ENCODE data around the gene GDA.

GDA gene

DNA sequence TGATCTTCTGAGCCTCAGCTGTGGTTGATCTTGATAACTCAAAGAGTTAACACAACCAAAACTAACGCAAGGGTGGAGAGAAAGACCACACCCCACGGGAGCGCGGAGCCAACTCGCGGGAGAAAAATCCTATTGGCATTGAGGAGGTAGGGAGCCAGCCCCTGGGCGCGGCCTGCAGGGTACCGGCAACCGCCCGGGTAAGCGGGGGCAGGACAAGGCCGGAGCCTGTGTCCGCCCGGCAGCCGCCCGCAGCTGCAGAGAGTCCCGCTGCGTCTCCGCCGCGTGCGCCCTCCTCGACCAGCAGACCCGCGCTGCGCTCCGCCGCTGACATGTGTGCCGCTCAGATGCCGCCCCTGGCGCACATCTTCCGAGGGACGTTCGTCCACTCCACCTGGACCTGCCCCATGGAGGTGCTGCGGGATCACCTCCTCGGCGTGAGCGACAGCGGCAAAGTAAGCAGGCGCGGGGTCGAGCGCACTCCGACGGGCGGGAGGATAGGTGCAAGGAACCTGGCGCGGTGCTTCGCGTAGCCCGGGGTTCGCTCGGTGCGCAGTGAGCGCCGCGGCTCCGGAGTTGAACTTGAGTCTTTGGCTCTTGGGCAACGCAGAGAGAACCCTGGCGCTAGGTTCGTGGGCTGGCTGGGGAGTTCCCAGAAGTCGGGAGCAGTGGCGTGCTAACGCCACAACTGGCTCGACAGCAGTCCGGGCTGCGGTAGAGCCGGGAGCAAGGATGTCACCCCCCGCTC lies at the start of gene GDA:
Gene GDA (plus strand): TSS at position 210 of the 745 bp plus-strand sequence. CDS start 120 bp downstream, at position 330.
- DNase-seq (ENCODE audit: low read depth in 1 of 2, low spot score in 1 of 2): no peak

DNA sequence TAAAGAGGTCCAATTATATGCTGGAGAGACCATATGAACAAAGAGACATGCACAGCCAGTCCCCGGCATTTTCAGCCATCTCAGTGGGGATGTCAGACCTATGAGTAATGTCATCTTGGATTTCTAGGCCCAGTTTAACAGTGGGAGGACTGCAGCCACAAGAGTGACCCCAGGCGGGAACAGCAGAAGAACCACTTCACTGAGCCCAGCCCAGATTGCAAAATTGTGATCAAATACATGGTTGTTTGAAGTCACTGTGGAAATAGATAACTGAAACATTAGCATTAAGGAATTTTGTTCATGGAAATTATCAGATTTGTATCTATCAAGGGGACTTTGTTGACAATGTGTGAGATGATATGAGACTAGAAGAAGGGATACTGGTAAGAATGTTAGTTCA lies 46.7 kb upstream of the GDA start:
- no peak for DNase-seq (ENCODE audit: low read depth in 1 of 2, low spot score in 1 of 2)

DNA sequence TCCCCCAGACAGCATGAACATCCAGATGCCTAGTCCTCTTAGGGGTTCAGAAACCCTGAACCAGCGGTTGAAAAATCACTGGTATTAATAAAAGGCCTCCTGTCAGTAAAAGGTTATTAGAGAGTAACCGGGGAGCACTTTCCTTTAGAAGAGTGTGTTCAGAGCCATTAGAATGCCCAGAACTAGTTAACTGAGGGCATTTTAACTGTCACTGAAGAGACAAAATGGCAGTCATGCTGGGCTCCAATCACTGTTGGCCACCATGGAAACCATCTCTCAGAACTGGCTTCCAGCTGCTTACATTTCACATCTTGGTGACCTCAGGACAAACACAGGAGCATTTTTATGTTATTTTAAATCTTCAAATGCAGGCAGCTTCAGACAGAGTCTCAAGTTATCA lies 36.2 kb upstream of the GDA start:
- DNase-seq (ENCODE audit: low read depth in 1 of 2, low spot score in 1 of 2): no peak

DNA sequence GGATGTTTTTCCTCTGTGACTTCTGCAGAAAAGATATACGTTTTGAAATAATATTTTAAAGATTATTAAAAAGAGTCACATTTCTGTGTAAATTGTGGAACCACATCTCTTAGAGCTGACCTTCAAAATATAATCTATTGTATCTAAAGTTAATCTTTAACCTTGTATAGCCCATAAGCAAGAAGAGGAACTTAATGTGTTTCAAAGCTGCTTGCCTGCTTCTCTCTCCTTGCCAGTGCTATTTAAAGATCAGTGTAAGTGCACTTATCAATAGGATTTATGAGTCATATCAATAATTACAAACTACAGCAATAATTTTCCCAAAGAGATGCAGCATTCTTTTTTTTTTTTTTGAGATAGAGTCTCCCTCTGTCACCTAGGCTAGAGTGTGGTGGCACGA lies 29.4 kb upstream of the GDA start:
- no peak for DNase-seq (ENCODE audit: low read depth in 1 of 2, low spot score in 1 of 2)

DNA sequence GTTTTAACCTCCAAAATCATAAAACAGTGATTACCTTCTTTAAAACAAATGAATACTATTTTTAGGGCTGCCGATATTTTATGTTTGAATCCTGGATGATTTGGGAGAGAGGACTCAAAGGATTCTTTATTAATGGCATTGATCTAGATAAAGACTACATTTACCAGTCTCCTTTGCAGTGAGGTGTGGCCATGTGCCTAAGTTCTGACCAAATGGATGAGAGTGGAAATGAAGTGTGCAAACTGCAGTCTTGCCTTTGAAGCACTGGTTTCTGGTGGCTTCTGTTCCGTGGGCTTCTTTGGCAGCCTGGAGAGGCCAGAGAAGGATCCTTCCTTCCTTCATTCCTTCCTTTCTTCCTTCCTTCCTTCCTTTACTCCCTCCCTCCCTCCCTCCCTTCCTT lies 24.3 kb upstream of the GDA start:
- DNase-seq (ENCODE audit: low read depth in 1 of 2, low spot score in 1 of 2): no peak

DNA sequence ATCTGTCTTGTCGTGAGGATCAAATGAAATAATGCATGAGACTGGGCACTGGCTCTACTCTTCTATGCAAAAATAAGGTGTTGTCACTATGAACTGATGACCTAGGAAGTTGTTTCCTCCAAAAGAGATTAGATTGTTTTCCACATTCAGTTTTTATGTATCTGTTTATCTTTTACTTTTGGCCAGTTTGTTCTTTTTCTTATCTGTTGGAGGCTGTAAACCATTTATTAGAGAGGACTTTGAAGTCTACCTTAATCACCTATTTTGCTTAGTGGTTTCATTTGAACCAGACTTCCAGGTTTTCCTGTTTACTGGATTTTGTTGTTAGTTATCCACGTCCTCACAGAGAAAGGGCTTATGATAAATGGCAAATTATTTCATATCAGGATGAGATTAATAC lies 21.5 kb upstream of the GDA start:
- no peak for DNase-seq (ENCODE audit: low read depth in 1 of 2, low spot score in 1 of 2)

DNA sequence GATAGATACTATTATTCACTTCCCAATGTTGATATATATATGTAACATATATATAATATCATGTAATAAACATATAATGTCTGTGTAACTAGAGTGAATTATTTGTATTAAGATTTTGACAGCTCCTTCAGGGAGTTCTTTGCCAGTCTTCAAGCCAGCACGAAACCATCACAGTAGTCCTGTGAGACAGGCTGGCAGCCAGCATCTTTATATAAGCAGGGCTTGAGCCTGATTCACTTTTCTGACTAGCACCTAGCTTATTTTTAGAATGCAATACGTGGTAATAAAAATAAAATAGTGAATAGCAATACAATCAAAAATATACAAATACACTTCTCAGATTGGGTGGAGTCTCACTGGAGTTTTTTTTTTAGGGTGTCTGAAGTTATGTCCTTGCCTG lies 20.7 kb upstream of the GDA start:
- no peak for DNase-seq (ENCODE audit: low read depth in 1 of 2, low spot score in 1 of 2)

DNA sequence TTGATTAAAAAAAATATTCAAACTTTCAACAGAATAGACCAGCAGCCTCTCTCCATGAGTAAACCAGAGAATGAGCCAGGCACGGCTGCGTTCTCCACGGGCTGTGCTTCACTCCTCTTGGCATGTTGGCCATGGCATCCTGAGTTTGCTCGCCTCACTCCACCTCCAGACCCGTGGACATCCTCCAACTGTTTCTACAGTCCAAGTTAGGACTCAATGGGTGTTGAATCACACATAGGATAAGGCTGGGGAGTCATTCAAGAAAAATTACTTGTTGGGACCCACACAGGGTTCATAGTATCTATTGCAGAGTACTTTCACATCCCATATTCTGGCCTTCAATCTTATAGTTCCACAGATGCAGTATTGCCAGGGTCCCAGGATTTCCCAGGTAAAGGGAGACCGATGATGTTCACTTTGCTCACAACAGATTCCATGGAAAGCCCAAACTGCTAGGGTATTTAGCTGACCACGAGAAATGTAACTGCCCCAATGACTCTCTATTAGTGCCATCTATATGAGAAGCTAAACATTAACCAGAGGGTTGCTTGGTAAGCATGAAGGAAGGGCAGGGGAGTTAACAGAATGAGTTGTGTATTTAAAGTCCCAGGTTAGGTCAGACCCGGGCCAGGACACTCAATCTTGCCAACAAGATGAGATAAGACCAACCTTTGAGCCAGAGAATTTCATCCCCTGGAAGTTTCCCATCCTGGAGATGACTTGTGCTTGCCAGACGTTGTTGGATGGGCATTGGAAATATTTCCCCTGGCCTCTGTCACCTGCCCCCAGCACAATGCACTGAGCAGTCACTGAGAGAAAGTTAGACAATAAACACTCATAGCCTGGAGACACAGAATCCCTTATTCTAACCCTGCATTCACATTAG lies 19.7 kb upstream of the GDA start:
- no peak for DNase-seq (ENCODE audit: low read depth in 1 of 2, low spot score in 1 of 2)

DNA sequence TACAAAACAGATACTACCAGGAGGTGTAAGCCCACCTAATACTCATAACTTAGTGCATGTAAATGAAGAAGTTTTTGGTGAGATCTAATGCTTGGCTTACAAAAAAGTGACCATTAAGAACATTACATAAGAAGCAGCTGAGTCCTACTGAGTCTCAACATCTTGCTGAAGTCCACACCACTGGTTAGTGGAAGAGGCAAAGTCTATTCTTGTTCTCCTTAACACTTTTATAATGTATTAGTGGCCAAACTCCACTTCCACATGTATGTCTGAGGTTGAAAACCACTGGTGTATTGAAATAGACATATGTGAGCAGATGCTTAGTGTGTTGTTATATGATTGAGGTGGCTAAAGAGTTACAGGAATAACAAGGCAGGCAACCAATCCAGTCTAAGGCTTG lies 18.9 kb upstream of the GDA start:
- no peak for DNase-seq (ENCODE audit: low read depth in 1 of 2, low spot score in 1 of 2)

DNA sequence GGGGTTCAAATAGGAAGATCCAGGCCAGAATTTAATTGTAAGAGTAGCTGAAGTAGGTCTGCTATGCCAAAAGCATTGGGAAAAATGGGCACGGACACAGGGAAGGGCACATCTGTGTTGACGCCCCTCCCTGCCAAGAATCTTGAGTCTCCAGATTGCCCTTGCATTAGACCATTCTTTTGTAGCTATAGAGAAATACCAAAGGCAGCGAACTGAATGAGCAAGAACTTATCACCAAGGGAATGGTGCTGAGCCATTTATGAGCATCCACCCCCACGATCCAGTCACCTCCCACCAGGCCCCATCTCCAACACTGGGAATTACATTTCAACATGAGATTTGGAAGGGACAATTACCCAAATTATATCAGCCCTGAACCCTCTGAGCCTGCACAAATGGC lies 18.0 kb upstream of the GDA start:
- no peak for DNase-seq (ENCODE audit: low read depth in 1 of 2, low spot score in 1 of 2)

DNA sequence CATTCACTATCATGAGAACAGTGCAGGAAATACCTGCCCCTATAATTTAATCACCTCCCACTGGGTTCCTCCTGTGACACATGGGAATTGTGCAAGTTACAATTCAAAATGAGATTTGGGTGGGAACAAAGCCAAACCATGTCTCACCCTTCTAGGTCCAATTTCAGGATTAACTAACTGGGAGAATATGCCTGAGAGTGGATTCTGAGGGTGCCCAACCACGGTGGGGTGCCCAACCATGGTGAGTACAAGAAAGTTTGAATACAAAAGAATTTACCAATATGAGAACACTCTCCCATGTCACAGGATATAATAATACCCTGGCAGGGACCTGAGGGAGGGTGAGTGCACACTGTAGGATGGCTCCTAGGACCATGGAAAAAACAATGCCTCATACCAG lies 17.2 kb upstream of the GDA start:
- DNase-seq (ENCODE audit: low read depth in 1 of 2, low spot score in 1 of 2): no peak

DNA sequence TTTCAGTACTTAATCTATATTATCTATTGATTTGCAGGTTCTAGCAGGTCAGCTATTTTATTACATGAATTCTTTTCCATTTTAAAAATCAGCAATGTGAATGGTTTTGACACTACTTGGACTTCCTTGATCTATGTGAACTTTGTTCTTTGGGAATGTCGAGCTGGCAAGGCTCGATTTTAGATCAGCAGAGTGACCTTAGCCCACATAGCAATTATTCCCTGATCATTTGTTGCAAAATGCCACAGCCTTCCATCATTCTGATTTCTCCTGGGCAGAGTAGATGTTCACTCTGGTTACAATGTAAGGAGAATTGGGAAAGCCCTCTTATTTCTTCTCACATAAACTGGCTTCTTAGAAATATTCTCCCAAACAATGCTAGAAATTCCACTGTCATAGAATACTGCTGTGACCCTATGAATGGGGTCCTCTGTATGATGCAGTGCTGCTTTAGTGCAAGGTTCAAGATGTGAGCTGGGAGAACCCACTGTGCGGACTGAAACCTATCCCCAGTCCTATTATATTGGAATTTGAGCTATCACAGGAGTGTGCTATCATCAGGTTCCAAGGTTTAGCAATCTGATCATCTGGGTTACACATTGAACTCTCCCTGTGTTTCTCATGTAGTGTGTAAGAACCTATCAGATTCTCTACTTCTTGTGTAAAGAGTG lies 15.7 kb upstream of the GDA start:
- DNase-seq (ENCODE audit: low read depth in 1 of 2, low spot score in 1 of 2): no peak

DNA sequence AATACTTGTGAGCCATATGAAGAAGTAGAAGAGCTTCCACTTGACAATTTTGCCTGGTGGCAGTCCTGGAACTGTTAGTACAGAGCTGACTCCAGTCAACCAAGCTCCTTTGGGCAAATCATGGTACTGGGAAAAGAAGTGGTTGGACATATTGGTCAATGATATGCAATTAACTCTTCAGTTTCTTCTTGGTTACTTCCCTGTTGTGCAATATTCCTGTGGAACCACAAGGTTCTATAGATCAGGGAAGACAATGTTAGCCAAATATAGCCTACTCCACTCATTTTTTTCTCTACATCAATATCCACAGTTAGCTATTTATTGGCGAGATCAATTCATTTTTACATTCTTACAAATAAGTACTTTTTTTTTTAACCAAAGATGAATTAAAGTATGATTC lies 14.4 kb upstream of the GDA start:
- DNase-seq (ENCODE audit: low read depth in 1 of 2, low spot score in 1 of 2): no peak

DNA sequence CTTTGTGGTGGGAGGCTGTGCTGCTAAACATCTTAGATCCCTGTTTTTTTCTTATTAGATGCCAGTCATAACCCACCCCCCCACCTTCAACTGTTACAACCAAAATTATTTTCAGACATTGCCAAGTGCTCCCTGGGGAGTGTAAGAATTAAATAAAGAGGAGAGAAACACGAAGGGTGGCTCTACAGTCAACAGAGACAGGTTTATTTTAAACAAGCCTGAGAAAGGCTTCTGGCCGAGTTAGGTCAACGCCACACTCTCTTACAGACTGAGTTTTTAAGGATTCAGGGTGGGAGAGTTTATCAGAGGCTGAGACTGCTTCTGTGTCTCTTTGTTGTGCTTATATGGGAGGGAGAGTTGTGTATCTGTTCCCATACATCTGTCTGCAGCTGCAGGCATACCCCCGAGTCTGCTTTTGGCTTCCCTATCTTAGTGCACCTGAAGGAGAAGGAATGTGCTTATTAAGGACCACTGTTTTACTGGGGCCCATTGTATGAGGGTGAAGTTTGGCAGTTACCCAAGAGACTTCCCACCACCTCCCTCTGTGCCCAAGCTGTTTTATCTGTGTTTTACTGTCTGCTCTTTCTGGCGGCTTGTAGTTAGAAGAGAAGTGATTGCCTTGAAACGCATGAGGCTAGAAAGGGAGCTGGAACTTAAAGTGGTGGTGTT lies 11.4 kb upstream of the GDA start:
- DNase-seq (ENCODE audit: low read depth in 1 of 2, low spot score in 1 of 2): no peak

DNA sequence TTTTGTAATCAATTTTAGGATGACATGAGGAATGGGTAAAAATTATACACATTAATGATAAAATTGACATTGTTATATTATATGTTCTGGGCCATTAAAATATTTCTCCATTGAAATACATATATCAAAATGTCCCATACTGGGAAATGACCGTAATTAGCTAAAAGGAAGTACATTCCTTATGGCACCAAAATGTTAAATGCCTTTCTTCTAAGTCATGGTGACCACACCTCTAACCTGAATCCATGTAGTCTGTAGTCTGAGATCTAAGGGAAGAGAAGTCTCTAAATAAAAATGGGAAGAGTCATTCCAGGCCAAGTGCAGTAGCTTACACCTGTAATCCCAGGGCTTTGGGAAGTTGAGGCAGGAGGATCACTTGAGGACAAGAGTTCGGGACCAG lies 10.0 kb upstream of the GDA start:
- no peak for DNase-seq (ENCODE audit: low read depth in 1 of 2, low spot score in 1 of 2)

DNA sequence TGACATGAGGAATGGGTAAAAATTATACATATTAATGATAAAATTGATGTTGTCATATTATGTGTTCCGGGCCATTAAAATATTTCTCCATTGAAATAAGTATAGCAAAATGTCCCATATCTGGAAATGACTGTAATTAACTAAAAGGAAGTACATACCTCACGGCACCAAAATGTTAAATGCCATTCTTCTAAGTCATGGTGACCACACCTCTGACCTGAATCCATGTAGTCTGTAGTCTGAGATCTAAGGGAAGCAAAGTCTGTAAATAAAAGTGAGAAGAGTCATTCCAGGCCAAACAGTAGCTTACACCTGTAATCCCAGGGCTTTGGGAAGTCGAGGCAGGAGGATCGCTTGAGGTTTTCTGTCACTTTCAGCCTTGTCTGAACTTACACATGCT lies 8.7 kb upstream of the GDA start:
- DNase-seq (ENCODE audit: low read depth in 1 of 2, low spot score in 1 of 2): no peak

DNA sequence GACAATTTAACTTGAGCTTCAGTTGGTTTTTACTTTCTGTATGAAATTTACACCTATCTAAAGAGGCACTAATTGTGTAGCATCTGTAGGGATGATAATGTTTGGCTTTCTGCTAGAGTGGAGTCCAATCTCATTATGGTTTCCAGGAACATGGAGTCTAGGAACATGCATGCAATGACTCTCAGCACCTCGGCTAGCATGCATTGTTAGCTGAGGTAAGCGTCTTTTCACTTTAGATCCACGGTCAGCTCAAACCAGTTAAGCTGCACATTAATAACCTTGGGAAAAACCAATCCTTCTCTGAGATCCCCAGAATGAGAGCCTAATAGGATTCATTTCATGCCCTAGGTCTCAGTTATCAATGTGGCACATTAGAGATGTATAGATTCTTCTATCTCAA lies 7.8 kb upstream of the GDA start:
- DNase-seq (ENCODE audit: low read depth in 1 of 2, low spot score in 1 of 2): no peak

DNA sequence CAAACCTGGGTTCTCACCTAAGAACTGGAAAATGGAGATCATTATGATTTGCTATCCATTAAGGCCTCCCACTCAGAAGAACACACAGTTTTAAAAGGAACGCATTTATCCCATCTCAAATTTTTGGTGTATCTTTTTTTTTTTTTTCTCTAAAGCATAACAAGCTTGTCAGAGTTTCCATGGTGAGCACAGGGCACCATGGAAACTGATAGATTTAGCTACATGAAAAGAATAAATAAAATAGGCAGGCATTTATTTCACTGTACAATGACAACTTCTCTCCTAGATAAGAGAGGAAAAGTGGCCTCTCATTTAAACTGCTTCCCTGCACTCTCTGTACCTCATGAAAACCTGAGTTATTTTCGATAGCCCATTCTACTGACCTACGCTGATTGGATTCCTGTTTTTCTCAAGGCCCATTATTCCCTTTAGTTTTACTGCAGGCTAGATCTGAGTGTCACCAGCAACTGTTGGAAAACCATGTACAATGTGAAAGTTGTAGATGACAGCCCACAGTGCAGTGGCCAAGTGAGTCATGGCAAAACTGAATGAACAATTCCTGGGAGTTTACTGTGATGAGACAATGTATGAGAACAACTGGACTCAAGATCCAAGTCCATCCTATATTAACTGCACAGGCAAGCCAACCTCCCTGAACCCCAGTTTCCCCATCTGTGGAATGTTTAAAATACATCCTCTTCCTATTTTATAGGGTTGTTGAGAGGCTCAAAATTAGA lies 4.3 kb upstream of the GDA start:
- no peak for DNase-seq (ENCODE audit: low read depth in 1 of 2, low spot score in 1 of 2)

DNA sequence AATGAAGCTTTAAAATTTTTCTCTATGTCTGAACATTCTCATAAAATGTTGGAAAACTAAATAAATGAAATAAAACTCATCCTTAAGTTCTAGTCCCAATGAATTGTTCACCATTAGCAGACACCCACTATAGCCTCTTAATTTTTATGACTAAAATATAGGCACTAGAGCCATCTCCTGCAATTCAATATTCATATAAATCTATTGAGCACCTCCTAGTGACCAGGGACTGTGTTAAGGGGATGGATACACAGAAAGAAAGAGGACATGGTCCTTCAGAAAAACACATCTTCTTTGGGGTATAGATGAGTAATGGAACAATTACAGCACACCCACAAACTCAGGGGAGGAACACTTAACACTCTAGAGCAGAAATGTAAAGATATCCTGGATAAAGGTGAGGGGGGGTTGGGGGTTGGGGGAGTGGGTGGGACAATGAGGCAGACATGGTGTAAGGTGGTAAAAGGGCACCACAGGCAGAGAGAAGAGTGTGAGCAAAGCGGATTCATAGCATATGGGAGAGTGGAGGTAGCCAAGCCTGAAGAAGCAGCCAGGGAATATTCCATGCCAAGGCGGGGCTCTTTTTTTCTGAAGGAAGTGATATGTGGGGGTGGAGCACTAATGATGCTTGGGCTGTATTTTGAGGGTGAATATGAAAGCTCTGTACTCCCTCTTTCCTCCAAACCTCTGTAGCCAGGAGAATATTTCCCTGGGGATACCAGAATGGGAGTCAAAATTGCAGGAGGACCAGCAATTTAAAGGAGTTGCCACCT lies 3.3 kb upstream of the GDA start:
- DNase-seq (ENCODE audit: low read depth in 1 of 2, low spot score in 1 of 2): no peak

DNA sequence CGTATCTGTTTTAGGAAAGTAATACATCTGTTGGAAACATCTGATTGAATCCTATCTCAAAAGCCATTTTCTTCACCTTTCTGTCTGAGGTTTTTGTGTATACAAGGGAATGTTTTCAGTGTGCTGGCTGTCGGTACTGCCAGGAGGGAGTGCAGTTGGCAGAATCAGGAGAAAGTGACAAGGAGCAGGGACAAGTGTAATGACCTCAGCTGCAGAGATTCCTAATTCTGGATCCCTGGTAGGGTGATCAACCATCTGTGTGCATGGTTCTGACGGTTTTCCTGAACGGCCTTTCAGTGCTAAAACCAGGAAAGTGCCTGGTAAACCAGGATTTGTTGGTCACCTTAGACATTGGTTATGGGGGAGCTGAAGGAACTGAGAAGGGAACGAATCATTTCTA lies 1.6 kb upstream of the GDA start:
- DNase-seq (ENCODE audit: low read depth in 1 of 2, low spot score in 1 of 2): no peak

All from activated T-helper 1 cell treated with anti-CD3 and anti-CD28 coated beads, Interleukin-2, amount 50 U/mL, for 16 hours (primary cell).